ENCODE measurements around the gene CACNB4. TPM values are rescaled to one million over a fixed set of nuclear protein-coding genes. Genes with fewer than 3 reads are reported as not detected.

The CACNB4 gene
- polyA plus RNA-seq, 1 of the 3 experiments (the other 2 are of a cell fraction), result 0.18 TPM

GRCh38 chr2:152134488-152135280 lies 35.8 kb upstream of the CACNB4 start:
- Histone ChIP-seq H3F3A (replicated peaks; ENCODE audit: insufficient read depth) (peaks cover 7% of the 10 kb centered on the region), H3K9me3 (no peaks in the 10 kb centered on the region), H3K9ac (no peak overlapping the region), H3K4me2 (no peak overlapping the region), H2AFZ (ENCODE audit: low read depth) (no peak overlapping the region), H3K9me2 (no peaks in the 10 kb centered on the region), H3K27me3 (ENCODE audit: insufficient read depth) (no peaks in the 10 kb centered on the region), H3K79me2 (ENCODE audit: insufficient read depth) (no peaks in the 10 kb centered on the region), H3K4me3 (ENCODE audit: low read depth in 2 of 2, low read length in 1 of 2) (no peak overlapping the region), H3K36me3 (replicated peaks in 1 of 2; ENCODE audit: control insufficient read depth in 1 of 2, insufficient read depth in 2 of 2, low read length in 1 of 2) (peaks cover 17 to 23% of the 10 kb centered on the region in 2 experiments), H3K4me1 (ENCODE audit: control insufficient read depth in 1 of 2, insufficient read depth in 2 of 2, low read depth in 1 of 2, low read length in 1 of 2) (no peaks in the 10 kb centered on the region; a peak in 1 of 4 replicates), H4K20me1 (ENCODE audit: insufficient read depth) (no peaks in the 10 kb centered on the region), H3K27ac (ENCODE audit: low read depth in 2 of 2, low read length in 1 of 2) (no peak overlapping the region)
- TF ChIP-seq USF1 (IDR thresholded peaks at IDR 0.05; ENCODE audit: borderline replicate concordance, low read depth) (no peak), GATA2 (CRISPR knock-in tag; IDR thresholded peaks at IDR 0.05) (no peak), EZH2phosphoT487 (IDR thresholded peaks at IDR 0.05; ENCODE audit: borderline replicate concordance, low read depth) (no peak), YY1 (IDR thresholded peaks at IDR 0.05; ENCODE audit: low read depth) (no peak)
- 95% methylated on average over 5 of the region's 5 CpGs for WGBS (ENCODE audit: low lambda C conversion rate)
- ChIA-PET POLR2A (interaction anchor here (0.7 kb wide), 1 partner anchor 10 kb away, joined by 3 read pairs; no protein-coding TSS in a partner anchor), CTCF (interaction anchor here (1.5 kb wide), 1 partner anchor 109 kb away, joined by 3 read pairs; no protein-coding TSS in a partner anchor)
- DNase-seq, result no peak

GRCh38 chr2:152132306-152132705 lies 33.5 kb upstream of the CACNB4 start:
- Histone ChIP-seq H3K9me2 (no peaks in the 10 kb centered on the region), H3K4me3 (ENCODE audit: low read depth in 2 of 2, low read length in 1 of 2) (no peak overlapping the region), H3K4me1 (ENCODE audit: control insufficient read depth in 1 of 2, insufficient read depth in 2 of 2, low read depth in 1 of 2, low read length in 1 of 2) (no peaks in the 10 kb centered on the region), H2AFZ (ENCODE audit: low read depth) (no peak overlapping the region), H3K9ac (no peak overlapping the region), H4K20me1 (ENCODE audit: insufficient read depth) (no peaks in the 10 kb centered on the region), H3K27me3 (ENCODE audit: insufficient read depth) (no peaks in the 10 kb centered on the region), H3K4me2 (no peak overlapping the region), H3K79me2 (ENCODE audit: insufficient read depth) (no peaks in the 10 kb centered on the region), H3K9me3 (no peaks in the 10 kb centered on the region), H3K27ac (ENCODE audit: low read depth in 2 of 2, low read length in 1 of 2) (no peak overlapping the region), H3K36me3 (replicated peaks in 1 of 2; ENCODE audit: control insufficient read depth in 1 of 2, insufficient read depth in 2 of 2, low read length in 1 of 2) (peaks cover 14 to 22% of the 10 kb centered on the region in 2 experiments), H3F3A (replicated peaks; ENCODE audit: insufficient read depth) (peaks cover 7% of the 10 kb centered on the region)
- ChIA-PET CTCF (no interaction called here), POLR2A (no interaction called here)
- DNase-seq, result no peak
- TF ChIP-seq, protein P1, sequence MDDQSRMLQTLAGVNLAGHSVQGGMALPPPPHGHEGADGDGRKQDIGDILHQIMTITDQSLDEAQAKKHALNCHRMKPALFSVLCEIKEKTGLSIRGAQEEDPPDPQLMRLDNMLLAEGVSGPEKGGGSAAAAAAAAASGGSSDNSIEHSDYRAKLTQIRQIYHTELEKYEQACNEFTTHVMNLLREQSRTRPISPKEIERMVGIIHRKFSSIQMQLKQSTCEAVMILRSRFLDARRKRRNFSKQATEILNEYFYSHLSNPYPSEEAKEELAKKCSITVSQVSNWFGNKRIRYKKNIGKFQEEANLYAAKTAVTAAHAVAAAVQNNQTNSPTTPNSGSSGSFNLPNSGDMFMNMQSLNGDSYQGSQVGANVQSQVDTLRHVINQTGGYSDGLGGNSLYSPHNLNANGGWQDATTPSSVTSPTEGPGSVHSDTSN (IDR thresholded peaks at IDR 0.05), result no peak
- TF ChIP-seq EZH2phosphoT487 (IDR thresholded peaks at IDR 0.05; ENCODE audit: borderline replicate concordance, low read depth), result no peak
- TF ChIP-seq, protein P2, sequence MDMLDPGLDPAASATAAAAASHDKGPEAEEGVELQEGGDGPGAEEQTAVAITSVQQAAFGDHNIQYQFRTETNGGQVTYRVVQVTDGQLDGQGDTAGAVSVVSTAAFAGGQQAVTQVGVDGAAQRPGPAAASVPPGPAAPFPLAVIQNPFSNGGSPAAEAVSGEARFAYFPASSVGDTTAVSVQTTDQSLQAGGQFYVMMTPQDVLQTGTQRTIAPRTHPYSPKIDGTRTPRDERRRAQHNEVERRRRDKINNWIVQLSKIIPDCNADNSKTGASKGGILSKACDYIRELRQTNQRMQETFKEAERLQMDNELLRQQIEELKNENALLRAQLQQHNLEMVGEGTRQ (IDR thresholded peaks at IDR 0.05; ENCODE audit: borderline replicate concordance, low read depth, low read length), result no peak
- no peak for TF ChIP-seq GATA2 (CRISPR knock-in tag; IDR thresholded peaks at IDR 0.05)
- TF ChIP-seq CHD2 (IDR thresholded peaks at IDR 0.05; ENCODE audit: low read length, partially characterized antibody), result no peak
- TF ChIP-seq POLR2AphosphoS5 (IDR thresholded peaks at IDR 0.05; ENCODE audit: low read depth, low read length), result no peak
- TF ChIP-seq TAF1 (IDR thresholded peaks at IDR 0.05; ENCODE audit: borderline replicate concordance, low read depth, low read length), result no peak
- no peak for TF ChIP-seq MAX (IDR thresholded peaks at IDR 0.05; ENCODE audit: low read depth)
- TF ChIP-seq EP300 (IDR thresholded peaks at IDR 0.05; ENCODE audit: borderline replicate concordance in 1 of 2, low read depth in 1 of 2, low read length in 1 of 2), result no peak
- 77% methylated on average over 1 of the region's 1 CpG for WGBS (ENCODE audit: low lambda C conversion rate)

Data from SK-N-SH (cell line).